GM12875 (cell line): ENCODE results near the gene PLEKHM3.

Experiments
- H3K4me3 ChIP-seq: one replicate; pipeline ENCODE4 v1.5.1; 2011; ENCODE audit warnings: low read depth, low read length, control low read depth
- CTCF ChIP-seq: IDR thresholded peaks from 2 replicates; pipeline ENCODE4 v1.5.1; 2011; ENCODE audit warnings: low read depth, mild to moderate bottlenecking, control low read depth, inconsistent platforms, low read length, moderate library complexity, borderline replicate concordance; ENCODE audit not compliant: insufficient read depth

PLEKHM3 gene

GRCh38 chr2:207854484-207855440 lies 170.6 kb downstream of the PLEKHM3 start:
- TF ChIP-seq CTCF, result no peak
- no peak overlapping the region for H3K4me3 ChIP-seq

GRCh38 chr2:207852791-207853190 lies 172.5 kb downstream of the PLEKHM3 start:
- no peak for TF ChIP-seq CTCF
- no peak overlapping the region for H3K4me3 ChIP-seq

GRCh38 chr2:207849443-207849842 lies 175.9 kb downstream of the PLEKHM3 start:
- no peak overlapping the region for H3K4me3 ChIP-seq
- TF ChIP-seq CTCF, result no peak

- no peak overlapping the region for H3K4me3 ChIP-seq
- TF ChIP-seq CTCF, result no peak
These were observed 176.8 kb downstream of the PLEKHM3 start for GRCh38 chr2:207848545-207848928.

GRCh38 chr2:207847807-207848544 lies 177.4 kb downstream of the PLEKHM3 start:
- no peak overlapping the region for H3K4me3 ChIP-seq
- no peak for TF ChIP-seq CTCF

GRCh38 chr2:207847098-207847806 lies 178.1 kb downstream of the PLEKHM3 start:
- no peak overlapping the region for H3K4me3 ChIP-seq
- TF ChIP-seq CTCF, result no peak
